Kidney (tissue), 14 donors: Measurements from ENCODE around the gene KIF23. TPM values are rescaled to one million over a fixed set of nuclear protein-coding genes. Genes with fewer than 3 reads are reported as not detected.

ENCODE experiments used
- DNase-seq, 5 donors: peaks; one replicate each; pipeline ENCODE4 v3.0.0-alpha.2; 2013 to 2020
- FAIRE-seq: peaks from 2 replicates; lab custom pipeline; 2012; peaks lifted over from hg19 to GRCh38; lab: Jason Lieb, UNC
- H3K27ac ChIP-seq, 2 donors: one replicate each; pipeline ENCODE4 v1.7.0; 2013; ENCODE audit warnings: low read depth in 2 of 2, low read length in 2 of 2, inconsistent platforms in 1 of 2
- H3K27me3 ChIP-seq: one replicate; pipeline ENCODE4 v1.7.1; 2013; ENCODE audit warnings: low read length, inconsistent platforms; ENCODE audit not compliant: control insufficient read depth, insufficient read depth
- H3K36me3 ChIP-seq, 3 donors: one replicate each; pipeline versions ENCODE4 v1.7.0 to v1.7.1; 2013; ENCODE audit warnings: low read length in 3 of 3, control low read depth in 1 of 3, inconsistent platforms in 1 of 3; ENCODE audit not compliant: insufficient read depth in 3 of 3, control insufficient read depth in 2 of 3
- H3K4me1 ChIP-seq, 3 donors: one replicate each; pipeline versions ENCODE4 v1.7.0 to v1.7.1; 2013; ENCODE audit warnings: low read length in 3 of 3, inconsistent platforms in 1 of 3, low read depth in 1 of 3; ENCODE audit not compliant: control insufficient read depth in 2 of 3, insufficient read depth in 2 of 3
- H3K4me3 ChIP-seq, 3 donors: one replicate each; pipeline versions ENCODE4 v1.7.0 to v1.8.1; 2013; ENCODE audit warnings: low read length in 3 of 3, control low read depth in 1 of 3, inconsistent platforms in 1 of 3
- H3K9ac ChIP-seq, 3 donors: one replicate each; pipeline versions ENCODE4 v1.7.0 to v1.7.1; 2013; ENCODE audit warnings: low read length in 3 of 3, control low read depth in 1 of 3, inconsistent platforms in 1 of 3
- H3K9me3 ChIP-seq, 3 donors: one replicate each; pipeline versions ENCODE4 v1.7.0 to v1.7.1; 2013; ENCODE audit warnings: low read length in 3 of 3, control low read depth in 1 of 3, inconsistent platforms in 1 of 3; ENCODE audit not compliant: control insufficient read depth in 2 of 3, insufficient read depth in 1 of 3
- CTCF ChIP-seq: IDR thresholded peaks from 3 replicates; pipeline ENCODE4 v1.5.1; 2012; ENCODE audit warnings: mild to moderate bottlenecking, moderate library complexity, borderline replicate concordance; ENCODE audit not compliant: insufficient read depth; ENCODE audit errors: extremely low read depth
- intact Hi-C: fragments of 100-400 bp; cut with DNase I; formaldehyde crosslinking; loops from one replicate; pipeline ENCODE4 v1.11.1; 2022
- polyA plus RNA-seq: library from polyadenylated mRNA; stranded (reverse); fragments of 350-450 nt; fragmentation: Illumina TruSeq; extraction: RNeasy Lipid Tissue Mini Kit (QIAGEN cat#74804); gene quantifications from one replicate; pipeline ENCODE4 v1.2.3, GENCODE V29; 2014; ENCODE audit warnings: low read depth, low replicate concordance; ENCODE audit not compliant: insufficient read depth
- total RNA-seq: library from RNA; stranded (reverse); fragmentation: NEBNext Ultra II Directional; extraction: Animal tissue kit (Norgen Biotek cat#: 25700); gene quantifications from one replicate; pipeline ENCODE4 v1.2.1, GENCODE V29; 2021
- donor health status: control.
- donor health status: control.
- donor health status: control.
- donor health status: control.
- donor health status: control.
- donor health status: DM: yes; HTN: yes; CAD: no.
- donor health status: Normal renal cell carcinoma (clear cell type).

The KIF23 gene
- total and polyA plus RNA-seq, 2 donors from 2014 or later = 2.5 to 3.6 TPM

GRCh38 chr15:69462030-69462492, 47.9 kb downstream of the KIF23 start:
- no peak for TF ChIP-seq CTCF
- Histone ChIP-seq H3K4me3 (peak overlapping the region in 2 of 3 donors; percentile 66 to 69), H3K27ac (peak overlapping the region; percentile 77 to 93), H3K4me1 (peaks cover 0 to 13% (median 9%) of the 10 kb centered on the region in 3 donors), H3K27me3 (no peaks in the 10 kb centered on the region), H3K9me3 (no peaks in the 10 kb centered on the region), H3K36me3 (peaks cover 0 to 7% (median 0%) of the 10 kb centered on the region in 3 donors), H3K9ac (peak overlapping the region in 2 of 3 donors; percentile 39 to 70)
- FAIRE-seq = no peak
- intact Hi-C loops = no loop called here
- DNase-seq = peak in 3 of 5 donors; percentile 16 to 81 (median 78)

- peak overlapping the region; percentile 66 to 84 (median 69) for H3K4me3 ChIP-seq
- no peaks in the 10 kb centered on the region for H3K9me3 ChIP-seq
- peaks cover 0 to 1% (median 0%) of the 10 kb centered on the region in 3 donors for H3K36me3 ChIP-seq
- peak overlapping the region; percentile 79 to 88 (median 85) for H3K9ac ChIP-seq
- intact Hi-C loops = no loop called here
- H3K27me3 ChIP-seq = no peaks in the 10 kb centered on the region
- peak; percentile 74 for TF ChIP-seq CTCF
- DNase-seq = peak; percentile 98 to 99 (median 98)
- H3K4me1 ChIP-seq = peaks cover 0 to 13% (median 9%) of the 10 kb centered on the region in 3 donors
- peak overlapping the region; percentile 93 to 95 for H3K27ac ChIP-seq
- FAIRE-seq = peak; percentile 44
Measured at GRCh38 chr15:69462493-69463181, 48.5 kb downstream of the KIF23 start.

- H3K36me3 ChIP-seq = no peaks in the 10 kb centered on the region
- DNase-seq = no peak
- H3K9ac ChIP-seq = peak overlapping the region; percentile 79 to 88 (median 85)
- H3K27me3 ChIP-seq = no peaks in the 10 kb centered on the region
- H3K27ac ChIP-seq = peak overlapping the region; percentile 93 to 95
- peak overlapping the region; percentile 66 to 84 (median 68) for H3K4me3 ChIP-seq
- no peaks in the 10 kb centered on the region for H3K9me3 ChIP-seq
- TF ChIP-seq CTCF = no peak
- intact Hi-C loops = no loop called here
- peaks cover 0 to 13% (median 9%) of the 10 kb centered on the region in 3 donors for H3K4me1 ChIP-seq
- no peak for FAIRE-seq
Measured at GRCh38 chr15:69463182-69463756, 49.1 kb downstream of the KIF23 start.
